ENCODE data around the gene FBLN1.
"Not testable (repeated sequence)": the region's sequence is repeated elsewhere in the genome, so short reads cannot be mapped to it uniquely, and the experiment has no call there.

FBLN1 gene

DNA sequence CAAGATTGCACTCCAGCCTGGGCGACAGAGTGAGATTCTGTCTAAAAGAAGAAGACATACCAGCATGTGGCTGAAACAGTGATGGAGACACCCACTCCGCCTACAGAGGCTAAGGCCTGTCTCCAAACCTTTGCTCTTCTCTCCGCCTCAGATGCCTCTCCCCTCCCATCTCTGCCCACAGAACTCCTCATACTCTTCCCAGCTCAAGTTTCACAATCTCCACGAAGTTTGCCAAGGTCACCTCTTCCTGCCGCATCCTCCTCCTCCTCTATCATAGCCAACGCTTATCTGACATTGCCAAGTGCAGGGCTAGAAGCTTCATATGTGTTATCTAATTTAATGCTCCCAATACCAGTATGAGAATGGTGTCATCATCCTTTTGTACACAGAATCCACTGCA is 25.9 kb upstream of the FBLN1 start:
- no peak for DNase-seq (ENCODE audit: low spot score)

DNA sequence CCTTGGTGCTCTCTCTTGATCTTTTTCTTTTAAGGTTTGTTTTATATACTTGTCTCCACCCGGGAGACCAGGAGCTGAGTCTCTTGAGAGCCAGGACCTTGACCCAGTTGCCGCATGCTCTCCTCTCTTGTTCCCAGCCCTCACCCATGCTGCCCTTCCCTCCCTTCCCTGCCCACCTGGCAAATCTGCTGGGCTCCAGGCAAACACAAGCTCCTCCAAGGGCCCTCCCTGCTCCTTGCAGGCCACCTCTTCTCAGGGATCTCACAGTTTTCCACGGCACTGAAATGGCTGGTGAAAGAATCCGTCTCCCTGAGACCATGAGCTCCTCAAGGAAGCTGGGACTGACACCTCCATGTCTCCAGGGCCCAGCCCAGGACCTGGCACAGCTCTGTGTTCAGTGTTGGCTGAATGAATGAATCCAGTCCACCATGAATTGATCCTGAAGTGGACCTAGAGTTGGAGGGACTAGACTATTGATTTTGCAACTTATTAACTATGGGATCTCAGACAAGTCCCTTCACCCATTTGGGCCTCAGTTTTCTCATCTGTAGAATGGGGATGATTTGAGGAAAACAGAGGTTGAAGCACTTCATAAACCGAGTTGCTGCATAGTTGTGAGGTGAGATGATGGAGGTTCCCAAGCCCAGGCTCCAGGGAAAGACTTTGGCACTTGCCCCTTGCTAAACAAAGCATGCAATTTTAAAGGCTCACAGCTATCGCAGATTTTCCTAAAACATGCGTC is 25.1 kb upstream of the FBLN1 start:
- no peak for DNase-seq (ENCODE audit: low spot score)

DNA sequence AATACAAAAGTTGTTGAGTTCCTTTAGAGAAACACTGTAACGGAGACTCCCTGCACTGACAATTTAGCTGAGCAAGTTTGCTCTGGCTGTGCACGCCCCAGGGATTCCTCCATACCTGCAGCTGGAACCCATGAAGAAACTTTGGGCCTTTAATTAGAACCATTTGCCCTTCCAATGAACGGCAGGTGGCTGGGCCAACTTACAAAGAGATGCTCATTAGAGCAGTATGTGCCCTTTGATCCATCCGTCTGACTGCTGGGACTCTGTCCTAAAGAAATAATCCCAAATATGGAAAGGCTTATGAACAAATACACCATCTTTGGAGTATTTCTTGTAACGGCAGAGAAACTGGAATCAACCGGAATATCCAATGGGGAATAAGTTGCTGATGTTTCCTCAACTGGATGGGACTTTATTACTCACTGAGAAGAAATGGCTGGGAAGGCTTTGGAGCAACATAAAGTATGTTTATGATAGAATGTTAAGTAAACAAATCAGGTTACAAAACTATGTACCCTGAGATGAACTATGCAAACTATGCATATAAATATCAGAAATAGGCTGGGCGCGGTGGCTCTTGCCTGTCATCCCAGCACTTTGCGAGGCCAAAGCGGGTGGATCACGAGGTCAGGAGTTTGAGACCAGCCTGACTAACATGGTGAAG is 24.4 kb upstream of the FBLN1 start:
- DNase-seq (ENCODE audit: low spot score), result peak; percentile 53

DNA sequence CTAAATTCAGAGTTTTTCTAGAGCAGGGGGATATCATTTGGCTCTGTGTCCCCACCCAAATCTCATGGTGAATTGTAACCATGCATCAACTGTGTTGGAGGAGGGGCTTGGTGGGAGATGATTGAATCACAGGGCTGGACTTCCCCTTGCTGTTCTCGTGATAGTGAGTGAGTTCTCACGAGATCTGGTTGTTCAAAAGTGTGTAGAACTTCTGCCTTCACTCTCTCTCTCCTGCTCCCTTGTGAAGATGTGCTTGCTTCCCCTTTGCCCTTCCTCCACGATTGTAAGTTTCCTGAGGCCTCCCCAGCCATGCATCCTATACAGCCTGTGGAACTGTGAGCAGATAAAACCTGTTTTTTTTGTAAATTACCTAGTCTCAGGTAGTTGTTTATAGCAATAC is 22.0 kb upstream of the FBLN1 start:
- DNase-seq (ENCODE audit: low spot score), result no peak

DNA sequence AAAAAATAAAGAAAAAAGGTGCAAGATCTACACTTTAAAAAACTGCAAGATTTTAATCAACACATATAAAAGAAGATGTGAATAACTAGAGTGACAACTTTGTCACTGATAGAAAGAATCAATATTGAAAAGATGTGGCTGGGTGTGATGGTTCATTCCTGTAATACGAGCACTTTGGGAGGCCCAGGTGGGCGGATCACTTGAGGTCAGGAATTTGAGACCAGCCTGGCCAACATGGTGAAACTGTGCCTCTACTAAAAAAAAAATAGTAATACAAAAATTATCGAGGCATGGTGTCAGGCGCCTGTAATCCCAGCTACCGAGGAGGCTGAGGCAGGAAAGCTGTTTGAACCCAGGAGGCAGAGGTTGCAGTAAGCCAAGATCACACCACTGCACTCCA is 21.0 kb upstream of the FBLN1 start:
- no peak for DNase-seq (ENCODE audit: low spot score)

DNA sequence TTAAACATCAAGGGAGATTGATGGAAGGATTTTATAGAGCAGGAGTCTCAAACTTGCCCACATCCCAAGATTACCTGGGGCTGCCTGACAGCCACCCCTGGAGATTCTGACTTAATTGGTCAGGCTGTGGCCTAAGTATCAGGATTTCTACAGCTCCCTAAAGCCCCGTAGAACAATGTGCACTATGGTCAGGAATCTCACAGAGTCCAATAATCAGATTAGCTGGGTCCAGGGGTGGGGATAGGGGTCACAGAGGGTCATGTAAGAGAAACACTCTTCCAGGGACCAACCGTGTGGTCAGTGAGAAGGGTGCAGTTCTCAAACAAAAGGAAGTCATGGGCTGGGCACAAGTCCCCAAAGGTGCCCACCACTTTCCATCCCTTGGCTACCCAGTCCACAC is 20.5 kb upstream of the FBLN1 start:
- DNase-seq (ENCODE audit: low spot score), result no peak

DNA sequence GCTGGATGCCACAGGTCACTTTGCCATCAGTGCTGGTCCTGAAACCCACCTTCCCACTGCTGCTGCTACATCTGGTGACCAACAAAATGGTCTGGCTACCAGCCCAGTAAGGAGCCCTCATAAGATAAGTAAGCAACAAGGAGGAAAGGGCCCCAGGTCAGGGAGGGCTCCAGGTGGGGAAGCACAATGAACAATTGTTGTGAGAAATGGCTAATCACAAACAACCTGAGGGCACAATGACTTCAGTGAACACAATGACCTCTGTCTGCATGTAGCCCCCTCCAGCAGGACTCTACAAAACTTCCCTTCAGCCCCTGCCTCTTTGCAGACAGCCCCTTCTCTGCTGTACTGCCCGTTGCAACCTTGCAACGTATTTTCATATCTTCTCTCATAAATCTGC is 19.4 kb upstream of the FBLN1 start:
- DNase-seq (ENCODE audit: low spot score), result no peak

DNA sequence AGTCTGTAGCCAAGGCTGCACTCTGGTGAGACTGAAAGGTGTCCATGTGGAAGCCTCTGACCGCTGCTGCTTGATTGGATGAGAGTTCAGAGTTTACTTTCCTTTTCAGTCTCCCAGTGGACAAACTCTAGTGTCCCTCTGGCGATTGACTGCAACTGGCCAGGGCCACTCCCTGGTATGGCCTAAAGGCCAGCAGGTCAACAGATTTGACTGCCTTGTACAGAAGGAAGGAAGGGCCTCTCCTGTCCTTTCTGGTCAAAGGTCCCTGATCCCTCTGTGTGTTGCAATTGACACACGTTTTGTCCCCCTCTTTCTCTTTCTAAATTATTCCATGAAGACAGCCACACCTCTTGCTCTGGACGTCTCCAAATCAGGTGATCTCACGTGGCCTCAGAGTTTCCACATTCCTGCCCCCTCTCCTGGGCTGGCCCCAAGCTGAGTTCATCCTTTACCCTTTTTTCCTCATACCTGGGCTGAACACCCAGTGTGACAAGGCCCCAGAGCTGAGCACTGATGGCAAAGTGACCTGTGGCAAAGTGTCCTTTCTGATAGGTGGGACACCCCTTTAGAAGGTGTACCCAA is 18.7 kb upstream of the FBLN1 start:
- no peak for DNase-seq (ENCODE audit: low spot score)

DNA sequence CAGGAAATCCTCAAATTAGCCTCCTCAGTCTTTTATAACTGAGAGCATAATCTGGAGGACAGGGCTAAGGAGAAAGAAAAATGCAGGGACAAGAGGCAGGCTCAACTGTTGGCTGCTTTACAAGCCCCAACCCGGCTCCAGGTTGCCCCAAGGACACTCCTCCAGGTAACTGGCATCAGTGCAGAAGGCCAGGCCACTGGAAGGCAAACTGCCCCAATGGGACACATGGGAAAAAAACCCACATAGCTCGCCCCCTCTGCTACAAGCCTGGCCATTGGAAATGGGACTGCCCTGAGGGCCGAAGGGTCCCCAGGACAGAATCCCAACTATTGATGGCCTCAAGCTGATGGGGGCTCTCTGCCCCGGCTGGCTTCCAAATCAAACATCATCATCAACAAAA is 17.9 kb upstream of the FBLN1 start:
- DNase-seq (ENCODE audit: low spot score), result no peak

DNA sequence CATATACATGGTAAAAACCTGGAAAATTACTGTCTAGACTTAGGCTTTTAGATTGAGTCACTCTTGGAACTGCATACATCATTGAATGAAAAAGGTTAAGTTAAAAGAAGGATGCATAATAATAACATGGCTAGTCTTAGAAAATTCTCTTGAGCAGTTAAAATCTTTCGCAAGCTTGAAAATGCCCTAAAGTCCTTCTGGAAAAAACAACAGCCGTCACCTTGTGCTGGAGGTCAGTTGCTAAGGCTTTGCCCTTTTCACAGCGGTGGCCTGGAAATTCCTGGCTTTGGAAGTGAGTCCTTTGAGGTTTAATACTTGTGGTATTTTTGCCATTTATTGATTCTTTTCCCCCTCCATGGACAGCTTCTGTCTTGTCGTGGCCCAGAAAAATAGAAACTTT is 17.4 kb upstream of the FBLN1 start:
- DNase-seq (ENCODE audit: low spot score), result no peak

DNA sequence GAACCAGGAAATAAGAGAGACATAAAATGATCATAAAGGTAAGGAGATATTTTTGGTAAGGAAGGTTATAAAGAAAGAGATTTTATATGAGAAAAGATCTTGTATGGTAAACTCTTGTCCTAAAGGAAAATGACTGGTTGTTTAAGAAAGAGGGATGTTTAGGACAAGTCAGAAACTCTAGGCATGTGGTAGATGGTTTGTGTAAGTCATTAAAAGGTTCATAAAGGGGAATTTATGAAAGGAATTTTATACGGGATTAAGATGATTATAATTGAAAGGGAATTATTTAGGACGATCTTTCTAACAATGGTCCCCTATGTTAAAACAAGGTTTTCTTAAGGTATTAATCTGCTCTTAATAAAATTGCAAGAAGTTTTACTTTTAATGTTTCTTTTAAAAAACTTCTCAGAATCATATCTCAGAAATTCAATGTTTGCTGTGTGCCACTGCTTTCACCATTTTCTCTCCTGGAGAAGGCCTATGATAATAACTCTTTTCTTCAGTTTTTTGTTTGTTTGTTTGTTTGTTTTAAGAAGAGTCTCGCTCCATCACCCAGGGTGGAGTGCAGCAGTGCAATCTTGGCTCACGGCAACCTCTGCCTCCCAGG is 13.8 kb upstream of the FBLN1 start:
- no peak for DNase-seq (ENCODE audit: low spot score)

DNA sequence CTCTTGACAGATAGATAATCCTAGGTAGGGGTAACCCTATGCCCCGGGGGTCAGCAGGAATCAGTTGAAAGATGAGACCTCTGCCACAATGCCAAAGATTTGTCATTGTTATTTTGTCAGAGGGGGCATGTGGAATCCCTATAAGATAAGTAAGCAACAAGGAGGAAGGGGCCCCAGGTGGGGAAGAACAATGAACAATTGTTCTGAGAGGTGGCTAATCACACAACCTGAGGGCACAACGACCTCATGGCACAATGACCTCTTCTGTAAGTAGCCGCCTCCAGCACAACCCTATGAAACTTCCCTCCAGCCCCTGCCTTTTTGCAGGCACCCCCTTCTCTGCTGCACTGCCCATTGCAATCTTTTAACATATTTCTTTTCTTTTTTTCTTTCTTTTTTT is 11.8 kb upstream of the FBLN1 start:
- DNase-seq (ENCODE audit: low spot score), result no peak

DNA sequence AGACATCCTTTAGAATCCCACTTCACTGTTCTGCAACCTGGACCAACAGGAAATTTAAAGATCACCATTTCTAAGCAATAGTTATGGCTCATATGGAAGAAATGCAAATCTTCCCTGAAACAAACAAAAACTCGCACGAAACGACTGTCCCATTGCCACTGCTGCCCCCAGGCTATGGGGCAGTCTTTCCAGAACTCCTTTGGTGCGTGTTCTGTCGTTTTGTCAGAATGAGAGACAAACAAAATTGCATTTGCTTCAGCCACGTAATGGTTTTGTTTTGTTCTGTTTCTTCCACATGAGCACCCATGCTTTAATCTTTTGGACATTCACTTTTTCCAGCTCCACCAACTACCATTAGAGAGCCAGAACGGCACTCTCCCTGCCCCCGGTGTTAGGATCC is 10.8 kb upstream of the FBLN1 start:
- no peak for DNase-seq (ENCODE audit: low spot score)

DNA sequence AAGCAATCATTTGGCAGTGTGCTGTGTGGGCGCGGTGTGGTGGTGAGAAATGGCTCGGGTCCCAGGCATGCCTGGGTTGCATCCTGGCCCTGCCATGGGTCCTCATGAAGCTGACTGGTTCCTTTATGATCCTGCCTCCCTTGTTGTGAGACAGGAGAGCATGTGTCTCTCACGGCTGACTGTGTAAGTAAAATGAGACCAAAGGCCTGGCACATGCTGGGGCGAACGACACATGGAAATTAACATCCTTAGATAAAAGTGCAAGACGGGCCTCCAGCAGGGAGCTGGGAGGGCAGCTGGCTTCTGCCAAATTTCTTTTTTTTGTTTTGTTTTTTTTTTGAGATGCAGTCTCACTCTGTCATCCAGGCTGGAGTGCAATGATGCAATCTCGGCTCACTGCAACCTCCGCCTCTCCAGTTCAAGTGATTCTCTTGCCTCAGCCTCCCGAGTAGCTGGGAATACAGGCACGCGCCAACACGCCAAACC is 9.4 kb upstream of the FBLN1 start:
- DNase-seq (ENCODE audit: low spot score), result peak; percentile 56

DNA sequence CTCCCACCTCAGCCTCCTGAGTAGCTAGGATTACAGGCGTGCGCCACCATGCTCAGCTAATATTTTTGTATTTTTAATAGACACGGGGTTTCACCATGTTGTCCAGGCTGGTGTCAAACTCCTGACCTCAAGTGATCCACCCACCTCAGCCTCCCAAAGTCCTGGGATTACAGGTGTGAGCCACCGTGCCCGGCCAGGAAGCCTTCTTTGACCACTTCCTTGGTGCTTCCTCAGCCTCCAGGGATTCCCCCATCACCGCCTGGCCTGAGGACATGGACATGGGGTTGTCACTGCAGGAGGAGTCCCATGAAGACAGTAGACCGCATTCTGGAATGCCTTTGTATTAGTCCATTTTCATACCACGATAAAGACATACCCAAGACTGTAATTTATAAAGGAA is 8.4 kb upstream of the FBLN1 start:
- DNase-seq (ENCODE audit: low spot score), result not testable (repeated sequence)

DNA sequence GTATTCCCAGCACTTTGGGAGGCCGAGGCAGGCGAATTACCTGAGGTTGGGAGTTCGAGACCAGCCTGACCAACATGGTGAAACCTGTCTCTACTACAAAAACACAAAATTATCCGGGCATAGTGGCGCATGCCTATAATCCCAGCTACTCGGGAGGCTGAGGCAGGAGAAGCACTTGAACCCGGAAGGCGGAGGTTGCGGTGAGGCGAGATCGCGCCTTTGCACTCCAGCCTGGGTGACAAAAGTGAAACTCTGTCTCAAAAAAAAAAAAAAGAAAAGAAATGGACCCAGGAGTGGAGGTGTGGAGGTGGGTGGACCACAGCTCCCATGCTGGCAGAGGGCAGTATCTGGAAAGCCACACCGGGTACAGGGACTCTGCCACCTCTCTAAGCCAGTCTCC is 7.1 kb upstream of the FBLN1 start:
- not testable (repeated sequence) for DNase-seq (ENCODE audit: low spot score)

DNA sequence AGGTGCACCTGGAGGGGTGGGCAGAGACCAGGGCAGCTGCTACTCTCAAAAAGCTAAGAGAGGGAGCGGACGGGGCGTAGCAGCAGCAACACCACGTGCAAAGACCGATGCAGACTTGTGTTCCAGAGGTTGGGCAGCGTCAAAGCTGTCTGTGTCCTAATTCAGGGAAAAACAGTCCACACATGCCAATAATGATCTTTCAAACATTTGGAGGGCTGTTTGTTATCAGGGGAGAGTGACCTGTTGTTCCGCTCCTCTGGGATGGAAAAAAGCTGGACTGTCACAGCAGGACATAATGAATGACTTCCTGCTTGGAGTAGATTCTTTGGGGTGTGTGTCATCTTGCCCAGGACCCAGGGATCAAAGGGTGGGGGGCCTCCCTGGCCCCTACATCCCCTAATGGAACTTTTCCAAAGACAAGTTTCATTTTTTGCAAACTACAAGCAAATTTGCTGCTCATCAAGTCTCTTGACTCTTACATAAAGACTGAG is 6.2 kb upstream of the FBLN1 start:
- DNase-seq (ENCODE audit: low spot score), result no peak

DNA sequence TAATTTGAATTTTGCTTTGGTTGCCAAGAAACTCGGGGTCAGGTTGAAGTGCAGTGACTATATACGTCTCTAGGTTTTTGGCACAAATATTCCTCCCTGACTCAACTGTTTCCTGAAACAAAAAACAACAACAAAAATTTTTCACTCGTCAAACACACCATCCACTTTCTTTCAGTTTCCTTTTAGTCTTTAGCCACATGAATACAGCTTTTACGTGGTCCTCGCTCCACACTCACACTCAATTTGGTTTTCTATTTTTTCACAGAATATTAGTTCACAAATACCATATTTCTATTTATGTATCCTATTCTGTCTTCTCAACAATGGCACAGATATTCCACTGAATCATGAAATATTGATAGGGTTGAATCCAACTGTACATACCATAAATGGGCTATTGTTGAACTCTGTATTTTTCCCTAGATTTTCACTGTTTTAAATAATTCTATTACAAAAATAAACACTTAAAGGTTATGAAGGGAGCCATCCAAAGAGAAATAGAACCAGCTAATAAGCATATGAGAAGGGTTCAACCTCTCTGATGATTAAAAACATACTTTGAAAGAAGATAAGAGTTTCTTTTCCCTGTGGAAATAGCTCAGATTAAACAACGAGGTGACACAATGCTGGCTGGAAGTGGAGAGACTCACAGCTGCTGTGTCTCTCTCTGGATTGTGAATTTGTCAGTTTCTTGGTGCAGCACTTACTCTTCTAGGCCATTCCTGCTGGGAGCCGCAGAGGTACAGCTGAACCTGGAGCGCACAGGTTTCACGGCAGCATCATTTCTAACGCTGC is 5.1 kb upstream of the FBLN1 start:
- no peak for DNase-seq (ENCODE audit: low spot score)

DNA sequence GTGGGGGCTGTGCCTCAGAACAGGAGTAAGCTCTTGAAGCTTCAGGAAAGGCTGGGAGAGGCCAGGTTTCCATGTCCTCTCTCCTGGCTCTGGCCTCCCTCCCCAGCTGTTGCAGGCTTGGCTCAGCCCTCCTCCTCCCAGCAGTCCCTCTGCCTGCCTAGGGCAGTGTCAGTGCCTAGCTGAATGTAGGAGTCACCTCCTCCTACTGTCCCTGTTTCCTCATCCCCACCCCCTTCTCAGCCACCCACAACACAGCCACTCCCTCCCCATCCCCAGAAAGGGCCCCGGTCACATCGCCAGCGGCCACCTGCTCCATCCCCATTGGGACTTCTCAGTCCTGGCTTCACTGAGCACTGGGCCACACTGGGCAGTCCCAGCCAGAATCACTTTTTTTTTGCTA is 2.9 kb upstream of the FBLN1 start:
- DNase-seq (ENCODE audit: low spot score), result no peak

DNA sequence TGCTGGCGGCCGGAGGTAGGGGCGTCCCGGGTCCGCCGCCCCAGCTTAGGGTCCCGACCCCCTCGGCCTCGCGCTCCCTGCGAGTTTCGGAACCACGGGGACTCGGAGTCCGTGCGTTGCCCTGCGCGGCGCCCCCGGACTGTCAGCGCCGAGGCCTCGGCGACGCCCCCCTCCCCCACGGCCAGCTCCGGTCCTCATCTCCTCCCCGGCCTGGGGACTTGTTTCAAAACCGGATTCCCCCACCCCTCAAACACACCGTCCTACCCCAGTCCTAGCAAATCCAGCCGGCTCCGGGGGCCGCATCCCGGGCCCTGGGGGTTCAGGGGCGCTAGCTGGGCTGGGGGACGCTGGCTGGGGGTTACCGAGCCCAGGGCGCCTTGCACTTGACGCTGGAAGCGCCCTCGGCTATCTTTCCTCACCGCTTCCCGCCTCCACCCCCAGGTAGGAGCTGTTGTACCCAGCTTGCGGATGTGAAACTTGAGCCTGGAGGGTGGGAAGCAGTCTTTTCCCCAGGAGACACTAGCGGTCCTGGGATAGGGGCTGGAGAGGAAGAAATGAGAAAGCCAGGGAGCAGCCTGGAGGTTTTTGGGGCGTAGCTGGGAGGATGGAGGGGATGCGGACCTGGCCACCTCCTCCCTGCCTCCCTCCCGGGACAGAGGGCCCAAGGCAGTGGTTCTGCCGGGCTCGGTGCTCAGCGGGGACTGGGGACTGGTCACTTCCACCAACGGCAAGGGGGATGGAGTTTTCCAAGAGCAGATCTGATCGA is 550 bp downstream of the FBLN1 start:
- no peak for DNase-seq (ENCODE audit: low spot score)

DNA sequence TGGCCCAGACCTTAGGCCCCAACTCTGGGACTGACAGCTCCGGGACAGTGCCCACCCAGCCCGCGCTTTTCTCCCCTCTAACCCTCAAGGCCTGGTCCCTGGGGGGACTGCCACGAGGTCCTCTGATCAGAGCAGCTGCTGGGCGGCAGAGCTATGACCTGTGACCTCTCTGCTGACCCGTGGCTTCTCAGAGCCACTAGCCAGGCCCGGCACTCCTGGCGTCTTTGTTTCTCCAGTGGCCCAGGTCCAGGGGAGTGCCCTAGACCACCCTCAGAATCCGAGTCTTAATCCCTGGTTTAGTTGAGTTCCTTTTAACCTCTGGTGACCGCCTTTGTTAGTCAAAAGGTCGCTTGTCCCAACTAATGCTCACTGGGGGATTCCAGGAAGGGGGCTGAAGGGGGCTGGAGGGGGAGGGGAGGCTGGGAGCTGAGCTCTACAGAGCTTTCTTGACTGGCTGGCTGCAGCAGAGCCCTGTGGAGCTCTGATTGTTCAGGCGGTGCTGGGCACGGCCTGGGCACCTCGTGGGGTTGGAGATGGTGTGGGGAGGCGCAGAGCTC is 1.2 kb downstream of the FBLN1 start:
- DNase-seq (ENCODE audit: low spot score), result no peak
